Osteocyte (in vitro differentiated cells): ENCODE data around the gene BNIP5. TPM values are rescaled to one million over a fixed set of nuclear protein-coding genes. Genes with fewer than 3 reads are reported as not detected.

ENCODE experiments used
- DNase-seq: peaks from one replicate; pipeline ENCODE4 v3.0.0; 2021; ENCODE audit warnings: mixed read lengths; ENCODE audit not compliant: unreplicated experiment; ENCODE audit errors: extremely low spot score
- H3K27ac Mint-ChIP-seq: one replicate; pipeline ENCODE4 v1.8.0; 2021; ENCODE audit warnings: mild to moderate bottlenecking, mixed read lengths; ENCODE audit not compliant: unreplicated experiment
- H3K27me3 Mint-ChIP-seq: one replicate; pipeline ENCODE4 v1.8.0; 2021; ENCODE audit warnings: mixed read lengths; ENCODE audit not compliant: unreplicated experiment
- H3K36me3 Mint-ChIP-seq: one replicate; pipeline ENCODE4 v1.8.0; 2021; ENCODE audit warnings: mixed read lengths; ENCODE audit not compliant: unreplicated experiment
- H3K4me1 Mint-ChIP-seq: one replicate; pipeline ENCODE4 v1.8.0; 2021; ENCODE audit warnings: mixed read lengths; ENCODE audit not compliant: unreplicated experiment
- H3K4me3 Mint-ChIP-seq: one replicate; pipeline ENCODE4 v1.8.0; 2021; ENCODE audit warnings: mild to moderate bottlenecking, moderate library complexity, mixed read lengths; ENCODE audit not compliant: unreplicated experiment
- H3K9me3 Mint-ChIP-seq: one replicate; pipeline ENCODE4 v1.8.0; 2021; ENCODE audit warnings: mixed read lengths; ENCODE audit not compliant: unreplicated experiment
- total RNA-seq: library from RNA; stranded (reverse); gene quantifications from 2 replicates; pipeline ENCODE4 v1.2.1, GENCODE V29; 2021
- TF ChIP-seq, protein P1 (sequence below): fragments of 200-600 bp; sonication (generic); IDR thresholded peaks from 2 replicates; pipeline ENCODE4 v1.5.0; 2021; ENCODE audit warnings: antibody characterized with exemption, mild to moderate bottlenecking, moderate library complexity

The BNIP5 gene
- total RNA-seq, 1 donor from 2014 or later, result not detected

DNA sequence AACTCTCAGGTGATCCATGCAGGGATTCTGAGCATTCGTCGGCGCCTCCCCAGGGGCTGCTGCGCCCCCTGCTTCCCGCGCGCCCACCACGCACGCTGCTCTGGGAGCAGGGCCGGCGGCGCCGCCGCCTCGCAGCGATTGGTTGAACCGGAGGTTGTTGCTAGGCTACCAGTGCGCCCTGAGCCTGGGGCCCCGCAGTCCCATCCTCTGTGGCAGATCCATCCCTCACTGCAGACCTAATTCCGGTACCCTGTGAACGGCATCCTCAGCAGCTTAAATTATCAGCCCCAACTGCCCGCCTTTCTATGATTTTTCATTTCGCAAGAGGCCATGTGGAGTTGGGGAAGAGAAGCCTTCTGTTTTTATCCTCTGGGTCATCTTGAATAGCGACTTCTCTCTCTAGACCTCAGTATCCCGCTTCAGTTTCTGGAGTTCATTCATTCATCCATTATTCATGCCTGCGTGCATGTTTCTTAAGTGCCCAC is 51.5 kb downstream of the BNIP5 start:
- H3K9me3 Mint-ChIP-seq, result no peaks in the 10 kb centered on the region
- H3K36me3 Mint-ChIP-seq, result no peaks in the 10 kb centered on the region
- H3K27me3 Mint-ChIP-seq, result peaks cover 74% of the 10 kb centered on the region
- DNase-seq, result no peak
- H3K4me3 Mint-ChIP-seq, result no peak overlapping the region
- no peaks in the 10 kb centered on the region for H3K4me1 Mint-ChIP-seq
- no peak overlapping the region for H3K27ac Mint-ChIP-seq
- TF ChIP-seq, protein P1, sequence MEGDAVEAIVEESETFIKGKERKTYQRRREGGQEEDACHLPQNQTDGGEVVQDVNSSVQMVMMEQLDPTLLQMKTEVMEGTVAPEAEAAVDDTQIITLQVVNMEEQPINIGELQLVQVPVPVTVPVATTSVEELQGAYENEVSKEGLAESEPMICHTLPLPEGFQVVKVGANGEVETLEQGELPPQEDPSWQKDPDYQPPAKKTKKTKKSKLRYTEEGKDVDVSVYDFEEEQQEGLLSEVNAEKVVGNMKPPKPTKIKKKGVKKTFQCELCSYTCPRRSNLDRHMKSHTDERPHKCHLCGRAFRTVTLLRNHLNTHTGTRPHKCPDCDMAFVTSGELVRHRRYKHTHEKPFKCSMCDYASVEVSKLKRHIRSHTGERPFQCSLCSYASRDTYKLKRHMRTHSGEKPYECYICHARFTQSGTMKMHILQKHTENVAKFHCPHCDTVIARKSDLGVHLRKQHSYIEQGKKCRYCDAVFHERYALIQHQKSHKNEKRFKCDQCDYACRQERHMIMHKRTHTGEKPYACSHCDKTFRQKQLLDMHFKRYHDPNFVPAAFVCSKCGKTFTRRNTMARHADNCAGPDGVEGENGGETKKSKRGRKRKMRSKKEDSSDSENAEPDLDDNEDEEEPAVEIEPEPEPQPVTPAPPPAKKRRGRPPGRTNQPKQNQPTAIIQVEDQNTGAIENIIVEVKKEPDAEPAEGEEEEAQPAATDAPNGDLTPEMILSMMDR, result no peak

DNA sequence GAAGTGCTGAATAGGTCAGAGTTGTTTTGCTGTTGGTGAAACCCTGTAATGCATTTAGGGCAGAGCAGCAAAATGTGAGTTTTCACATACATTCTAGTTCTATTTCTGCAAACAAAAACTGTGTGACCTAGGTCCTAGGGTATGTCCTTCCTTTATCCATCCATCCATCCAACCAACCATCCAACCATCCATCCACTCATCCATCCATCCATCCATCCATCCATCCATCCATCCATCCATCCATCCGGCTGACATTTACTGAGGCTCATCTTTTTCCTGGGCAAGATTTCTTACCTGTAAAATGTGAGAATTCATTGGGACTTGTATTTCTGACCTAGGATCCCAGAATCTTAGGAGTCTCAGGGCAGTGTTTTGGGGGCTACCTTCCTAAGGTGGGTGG is 52.3 kb downstream of the BNIP5 start:
- TF ChIP-seq, protein P1, result no peak
- Mint-ChIP-seq H3K27ac (no peak overlapping the region), H3K27me3 (peaks cover 72% of the 10 kb centered on the region), H3K4me1 (no peaks in the 10 kb centered on the region), H3K9me3 (no peaks in the 10 kb centered on the region), H3K36me3 (no peaks in the 10 kb centered on the region), H3K4me3 (no peak overlapping the region)
- no peak for DNase-seq

DNA sequence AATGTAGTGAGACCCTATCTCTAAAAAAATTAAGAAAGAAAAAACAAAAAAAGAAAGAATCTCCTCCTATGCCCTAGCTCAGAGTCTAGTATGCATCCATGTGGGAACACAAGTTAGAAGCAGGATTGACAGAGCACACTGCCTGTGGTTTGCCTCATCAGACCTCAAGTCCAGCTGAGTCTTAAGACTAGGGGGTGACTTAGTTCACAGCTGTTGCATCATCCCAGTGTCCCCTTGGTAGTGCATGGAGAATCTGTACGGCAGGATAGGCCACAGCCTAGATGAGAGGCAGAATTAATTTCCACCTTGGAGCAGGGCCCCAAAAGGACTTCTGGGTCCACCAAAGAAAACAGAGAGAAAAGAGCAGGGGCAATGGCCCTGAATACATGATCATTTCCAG is 53.1 kb downstream of the BNIP5 start:
- no peaks in the 10 kb centered on the region for H3K9me3 Mint-ChIP-seq
- DNase-seq, result no peak
- H3K27ac Mint-ChIP-seq, result no peak overlapping the region
- no peak overlapping the region for H3K4me3 Mint-ChIP-seq
- H3K4me1 Mint-ChIP-seq, result no peaks in the 10 kb centered on the region
- TF ChIP-seq, protein P1, result no peak
- no peaks in the 10 kb centered on the region for H3K36me3 Mint-ChIP-seq
- peaks cover 74% of the 10 kb centered on the region for H3K27me3 Mint-ChIP-seq

DNA sequence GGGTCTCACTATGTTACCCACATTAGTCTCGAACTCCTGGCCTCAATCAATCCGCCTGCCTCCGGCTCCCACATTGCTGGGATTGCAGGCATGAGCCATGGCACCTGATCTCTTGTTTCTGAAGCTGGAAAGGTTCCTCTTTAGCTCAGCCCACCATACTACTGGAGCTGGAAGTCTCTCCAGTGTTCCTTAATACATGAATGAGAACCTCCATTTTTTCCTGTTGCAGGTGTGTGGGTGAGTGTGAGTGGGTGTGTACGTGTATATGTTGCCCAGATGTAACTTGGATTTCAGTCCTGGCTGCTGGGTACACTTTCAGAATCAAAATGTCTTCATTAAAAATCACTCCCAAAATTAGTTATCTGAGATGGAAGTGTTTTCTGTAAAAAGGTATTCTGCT is 55.7 kb downstream of the BNIP5 start:
- H3K27ac Mint-ChIP-seq, result no peak overlapping the region
- H3K36me3 Mint-ChIP-seq, result no peaks in the 10 kb centered on the region
- no peaks in the 10 kb centered on the region for H3K4me1 Mint-ChIP-seq
- peaks cover 77% of the 10 kb centered on the region for H3K27me3 Mint-ChIP-seq
- no peaks in the 10 kb centered on the region for H3K9me3 Mint-ChIP-seq
- no peak for DNase-seq
- no peak overlapping the region for H3K4me3 Mint-ChIP-seq
- TF ChIP-seq, protein P1, result no peak

DNA sequence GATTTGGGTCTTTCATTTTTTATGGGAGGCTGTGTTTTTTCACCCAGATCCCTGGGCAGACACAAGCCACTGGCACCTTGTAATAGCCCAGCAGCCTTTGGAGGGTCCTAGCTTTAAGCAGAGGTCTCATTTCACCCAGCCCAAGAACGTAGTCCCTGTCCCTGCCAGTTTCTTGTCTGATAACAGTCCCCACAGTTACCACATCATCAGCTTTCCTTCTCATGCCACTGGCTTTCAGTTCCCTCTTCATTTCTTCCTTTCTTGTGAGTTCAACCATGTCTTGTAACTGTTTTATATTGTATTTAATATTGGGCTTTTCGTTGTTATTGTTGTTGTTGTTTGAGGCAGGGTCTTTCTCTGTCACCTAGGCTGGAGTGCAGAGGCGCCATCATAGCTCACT is 56.2 kb downstream of the BNIP5 start:
- H3K36me3 Mint-ChIP-seq, result no peaks in the 10 kb centered on the region
- peaks cover 77% of the 10 kb centered on the region for H3K27me3 Mint-ChIP-seq
- TF ChIP-seq, protein P1, result no peak
- no peak for DNase-seq
- H3K4me3 Mint-ChIP-seq, result no peak overlapping the region
- no peaks in the 10 kb centered on the region for H3K9me3 Mint-ChIP-seq
- no peak overlapping the region for H3K27ac Mint-ChIP-seq
- H3K4me1 Mint-ChIP-seq, result no peaks in the 10 kb centered on the region
